Naive B cell (primary cell): ENCODE data around the gene LLGL1. TPM values are rescaled to one million over a fixed set of nuclear protein-coding genes. Genes with fewer than 3 reads are reported as not detected.

Experiments used
- ATAC-seq, 2 donors: fragments of 150-1000 bp; cut with Tn5 transposase; 2 replicates each; pipeline ENCODE4 v1.10.0; 2021; ENCODE audit warnings: low read depth in 2 of 2, mild to moderate bottlenecking in 2 of 2, moderate library complexity in 2 of 2
- DNase-seq: peaks from one replicate; pipeline ENCODE4 v3.0.0; 2022
- H3K27ac Mint-ChIP-seq, 6 donors: one replicate each; pipeline ENCODE4 v1.8.0; 2020 to 2022; ENCODE audit warnings: mild to moderate bottlenecking in 6 of 6, mixed read lengths in 6 of 6, moderate library complexity in 5 of 6, inconsistent platforms in 2 of 6
- H3K27me3 Mint-ChIP-seq, 3 donors: one replicate each; pipeline ENCODE4 v1.8.0; 2021 to 2022; ENCODE audit warnings: mixed read lengths in 3 of 3, mild to moderate bottlenecking in 1 of 3
- H3K36me3 Mint-ChIP-seq, 2 donors: one replicate each; pipeline ENCODE4 v1.8.0; 2020 to 2022; ENCODE audit warnings: mixed read lengths in 2 of 2, inconsistent platforms in 1 of 2, mild to moderate bottlenecking in 1 of 2
- H3K4me1 Mint-ChIP-seq, 3 donors: one replicate each; pipeline ENCODE4 v1.8.0; 2020 to 2022; ENCODE audit warnings: mixed read lengths in 3 of 3, inconsistent platforms in 1 of 3, mild to moderate bottlenecking in 1 of 3, moderate library complexity in 1 of 3
- H3K4me3 Mint-ChIP-seq, 8 donors: one replicate each; pipeline ENCODE4 v1.8.0; 2020 to 2022; ENCODE audit warnings: mild to moderate bottlenecking in 8 of 8, mixed read lengths in 8 of 8, moderate library complexity in 8 of 8, inconsistent platforms in 2 of 8
- H3K9me3 Mint-ChIP-seq, 7 donors: one replicate each; pipeline ENCODE4 v1.8.0; 2020 to 2022; ENCODE audit warnings: mixed read lengths in 7 of 7, mild to moderate bottlenecking in 5 of 7, inconsistent platforms in 2 of 7, moderate library complexity in 1 of 7
- polyA plus RNA-seq, 6 donors: library from polyadenylated mRNA; unstranded; fragments of 300-500 nt; fragmentation: Illumina TruSeq; gene quantifications; one replicate each; pipeline ENCODE4 v1.2.3, GENCODE V29; 2021; ENCODE audit warnings: low read depth in 6 of 6

Gene LLGL1
- polyA plus RNA-seq, 6 donors from 2014 or later = 0.38 to 1.4 (median 0.86) TPM; not detected in 1

GRCh38 chr17:18261659-18262058 lies 36.2 kb downstream of the LLGL1 start:
- peaks cover 31 to 40% (median 38%) of the 10 kb centered on the region in 3 donors for H3K4me1 Mint-ChIP-seq
- H3K27ac Mint-ChIP-seq = peak overlapping the region in 3 of 6 donors; percentile 76 to 82 (median 80)
- no peak for ATAC-seq

DNA sequence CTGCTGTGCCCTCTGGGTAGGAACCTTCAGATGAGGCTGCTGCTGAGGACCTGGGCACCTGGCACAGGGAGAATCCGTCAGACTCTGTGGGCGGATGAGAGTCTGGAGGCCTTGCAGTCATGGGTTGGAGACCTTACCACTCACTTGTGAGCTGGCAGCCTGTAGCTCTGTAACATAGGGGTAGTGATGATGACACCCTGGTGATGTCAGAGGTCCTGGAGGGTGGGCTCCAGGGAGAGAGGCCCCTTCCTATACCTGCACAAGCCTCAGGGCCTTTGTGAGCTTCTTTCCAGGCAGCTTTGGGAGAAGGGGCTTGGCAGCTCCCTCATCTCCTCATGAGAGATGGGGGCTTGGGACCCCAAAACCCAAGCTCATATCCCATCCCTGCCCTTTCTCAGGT lies 36.7 kb downstream of the LLGL1 start:
- peak overlapping the region in 6 of 8 donors; percentile 75 to 93 (median 86) for H3K4me3 Mint-ChIP-seq
- no peaks in the 10 kb centered on the region for H3K27me3 Mint-ChIP-seq
- DNase-seq (no peak), ATAC-seq (no peak)
- H3K4me1 Mint-ChIP-seq = peaks cover 28 to 36% (median 35%) of the 10 kb centered on the region in 3 donors
- no peaks in the 10 kb centered on the region for H3K36me3 Mint-ChIP-seq
- peak overlapping the region in 2 of 6 donors; percentile 52 to 76 for H3K27ac Mint-ChIP-seq
- no peaks in the 10 kb centered on the region for H3K9me3 Mint-ChIP-seq

More at GRCh38 chr17:18261659-18262058, 36.2 kb downstream of the LLGL1 start:
- H3K4me3 Mint-ChIP-seq = peak overlapping the region; percentile 75 to 93 (median 86)
- H3K27me3 Mint-ChIP-seq = no peaks in the 10 kb centered on the region
- no peak for DNase-seq
- H3K36me3 Mint-ChIP-seq = no peaks in the 10 kb centered on the region
- H3K9me3 Mint-ChIP-seq = no peaks in the 10 kb centered on the region

DNA sequence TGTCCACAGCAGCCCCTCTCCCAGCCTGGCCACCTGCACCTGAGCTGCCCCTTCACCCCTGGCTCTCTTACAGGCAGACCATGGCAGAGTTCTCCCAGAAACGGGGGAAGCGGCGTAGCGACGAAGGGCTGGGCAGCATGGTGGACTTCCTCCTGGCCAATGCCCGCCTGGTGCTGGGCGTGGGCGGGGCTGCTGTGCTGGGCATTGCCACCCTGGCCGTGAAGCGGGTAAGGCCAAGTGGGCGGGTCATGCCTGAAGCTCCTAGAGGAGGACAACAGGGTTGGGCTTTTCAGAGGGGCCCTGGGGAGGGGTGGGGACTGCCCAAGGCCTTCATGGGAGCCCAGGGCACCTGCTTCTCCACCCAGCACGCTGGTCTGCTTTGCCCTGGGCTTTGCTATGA lies 37.2 kb downstream of the LLGL1 start:
- ATAC-seq (no peak), DNase-seq (no peak)
- H3K4me3 Mint-ChIP-seq = peak overlapping the region in 4 of 8 donors; percentile 47 to 93 (median 84)
- H3K9me3 Mint-ChIP-seq = no peaks in the 10 kb centered on the region
- H3K27me3 Mint-ChIP-seq = no peaks in the 10 kb centered on the region
- H3K4me1 Mint-ChIP-seq = peaks cover 25 to 31% (median 30%) of the 10 kb centered on the region in 3 donors
- no peaks in the 10 kb centered on the region for H3K36me3 Mint-ChIP-seq
- no peak overlapping the region for H3K27ac Mint-ChIP-seq

DNA sequence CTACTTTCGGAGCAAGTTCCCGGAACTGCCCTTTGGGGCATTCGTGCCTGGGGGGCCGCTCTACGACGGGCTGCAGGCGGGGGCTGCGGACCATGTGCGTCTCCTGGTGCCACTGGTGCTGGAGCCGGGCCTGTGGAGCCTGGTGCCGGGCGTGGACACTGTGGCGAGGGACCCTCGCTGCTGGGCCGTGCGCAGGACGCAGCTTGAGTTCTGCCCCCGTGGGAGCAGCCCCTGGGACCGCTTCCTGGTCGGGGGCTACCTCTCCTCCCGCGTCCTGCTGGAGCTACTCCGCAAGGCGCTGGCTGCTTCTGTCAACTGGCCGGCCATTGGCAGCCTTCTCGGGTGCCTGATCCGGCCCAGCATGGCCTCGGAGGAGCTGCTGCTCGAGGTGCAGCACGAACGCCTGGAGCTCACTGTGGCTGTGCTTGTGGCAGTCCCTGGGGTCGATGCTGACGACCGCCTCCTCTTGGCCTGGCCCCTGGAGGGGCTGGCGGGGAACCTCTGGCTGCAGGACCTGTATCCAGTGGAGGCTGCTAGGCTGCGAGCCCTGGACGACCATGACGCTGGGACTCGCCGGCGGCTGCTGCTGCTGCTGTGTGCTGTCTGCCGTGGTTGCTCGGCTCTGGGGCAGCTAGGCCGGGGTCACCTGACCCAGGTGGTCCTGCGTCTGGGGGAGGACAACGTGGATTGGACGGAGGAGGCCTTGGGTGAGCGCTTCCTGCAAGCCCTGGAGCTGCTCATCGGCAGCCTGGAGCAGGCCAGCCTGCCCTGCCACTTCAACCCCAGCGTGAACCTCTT lies 38.6 kb downstream of the LLGL1 start:
- no peak for DNase-seq
- H3K27ac Mint-ChIP-seq = no peak overlapping the region
- ATAC-seq = no peak
- H3K4me1 Mint-ChIP-seq = peaks cover 21 to 26% (median 24%) of the 10 kb centered on the region in 3 donors
- H3K4me3 Mint-ChIP-seq = no peak overlapping the region
- H3K27me3 Mint-ChIP-seq = no peaks in the 10 kb centered on the region
- no peaks in the 10 kb centered on the region for H3K36me3 Mint-ChIP-seq
- no peaks in the 10 kb centered on the region for H3K9me3 Mint-ChIP-seq

GRCh38 chr17:18267366-18267765 lies 41.9 kb downstream of the LLGL1 start:
- Mint-ChIP-seq H3K9me3 (no peaks in the 10 kb centered on the region), H3K4me1 (peaks cover 3 to 7% (median 3%) of the 10 kb centered on the region in 3 donors), H3K4me3 (no peak overlapping the region), H3K27ac (no peak overlapping the region), H3K36me3 (no peaks in the 10 kb centered on the region), H3K27me3 (no peaks in the 10 kb centered on the region)
- ATAC-seq = no peak
- DNase-seq = no peak

GRCh38 chr17:18267927-18268711 lies 42.7 kb downstream of the LLGL1 start:
- no peaks in the 10 kb centered on the region for H3K36me3 Mint-ChIP-seq
- ATAC-seq (no peak), DNase-seq (no peak)
- no peak overlapping the region for H3K27ac Mint-ChIP-seq
- no peaks in the 10 kb centered on the region for H3K9me3 Mint-ChIP-seq
- H3K4me1 Mint-ChIP-seq = peaks cover 0 to 3% (median 3%) of the 10 kb centered on the region in 3 donors
- H3K27me3 Mint-ChIP-seq = no peaks in the 10 kb centered on the region
- no peak overlapping the region for H3K4me3 Mint-ChIP-seq

DNA sequence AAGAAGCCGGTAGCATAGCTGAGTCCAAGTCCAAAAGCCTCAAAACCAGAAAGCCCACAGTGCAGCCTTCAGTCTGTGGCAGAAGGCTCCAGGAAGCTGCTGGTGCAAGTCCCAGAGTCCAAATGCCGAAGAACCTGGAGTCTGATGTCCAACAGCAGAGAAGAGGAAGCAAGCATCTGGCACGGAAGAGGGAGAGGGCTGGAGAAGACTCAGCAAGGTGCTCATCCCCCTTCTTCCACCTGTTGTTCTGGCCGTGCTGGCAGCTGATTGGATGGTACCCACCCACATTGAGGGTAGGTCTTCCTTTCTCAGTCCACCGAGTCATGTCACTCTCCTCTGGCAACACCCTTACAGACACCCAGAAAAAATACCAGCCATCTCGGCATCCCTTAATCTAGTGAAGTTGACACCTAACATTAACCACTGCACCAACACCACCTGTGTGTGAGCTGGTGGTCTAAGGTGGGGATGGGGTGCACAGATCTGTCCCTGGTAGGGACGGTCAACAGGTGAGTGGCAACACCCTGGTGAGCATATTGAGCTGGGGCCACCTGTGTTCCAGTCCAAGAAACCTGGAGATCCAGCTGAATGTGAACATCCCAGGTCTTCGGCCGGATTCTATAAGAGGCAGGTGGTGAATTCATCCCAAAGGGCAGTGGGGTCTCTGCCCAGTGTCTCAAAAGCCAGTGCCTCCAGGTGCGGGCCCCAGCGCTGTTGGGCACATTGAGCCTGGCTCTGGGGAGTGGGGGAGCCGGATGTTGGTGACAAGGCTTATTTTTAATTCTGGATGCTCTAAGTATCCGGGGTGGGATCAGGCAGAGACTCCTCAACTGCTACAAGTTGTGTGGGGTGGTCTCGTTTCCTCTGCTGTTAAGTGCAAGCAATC lies 44.9 kb downstream of the LLGL1 start:
- Mint-ChIP-seq H3K36me3 (no peaks in the 10 kb centered on the region), H3K27me3 (no peaks in the 10 kb centered on the region), H3K4me3 (no peak overlapping the region)

DNA sequence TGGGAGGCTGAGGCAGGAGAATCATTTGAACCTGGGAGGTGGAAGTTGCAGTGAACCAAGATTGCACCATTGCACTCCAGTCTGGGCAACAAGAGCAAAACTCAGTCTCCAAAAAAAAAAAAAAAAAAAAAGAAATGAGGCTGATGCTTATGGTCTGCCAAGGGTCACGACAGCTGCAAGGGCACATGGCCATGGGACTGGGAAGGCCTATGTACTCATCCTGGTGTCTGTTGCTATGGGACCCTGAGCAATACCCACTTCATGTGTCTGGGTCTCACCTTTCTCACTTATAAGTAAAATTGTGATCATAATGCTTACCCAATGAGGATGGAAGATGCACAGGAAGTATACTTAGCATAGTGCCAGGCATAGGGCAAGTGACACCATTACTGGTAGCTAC lies 51.6 kb downstream of the LLGL1 start:
- H3K27me3 Mint-ChIP-seq = no peaks in the 10 kb centered on the region
- no peaks in the 10 kb centered on the region for H3K9me3 Mint-ChIP-seq
- ATAC-seq (no peak), DNase-seq (no peak)
- H3K4me3 Mint-ChIP-seq = no peak overlapping the region
- no peak overlapping the region for H3K27ac Mint-ChIP-seq
- no peaks in the 10 kb centered on the region for H3K4me1 Mint-ChIP-seq
- H3K36me3 Mint-ChIP-seq = peaks cover 0 to 4% of the 10 kb centered on the region in 2 donors

More for the DNA sequence above, 44.9 kb downstream of the LLGL1 start:
- Mint-ChIP-seq H3K4me1 (no peaks in the 10 kb centered on the region), H3K9me3 (no peaks in the 10 kb centered on the region), H3K27ac (peak overlapping the region in 1 of 6 donors; percentile 69)
- DNase-seq = no peak
- ATAC-seq = no peak

- H3K4me1 Mint-ChIP-seq = no peaks in the 10 kb centered on the region
- peaks cover 6% of the 10 kb centered on the region in 2 donors for H3K36me3 Mint-ChIP-seq
- H3K4me3 Mint-ChIP-seq = no peak overlapping the region
- H3K9me3 Mint-ChIP-seq = no peaks in the 10 kb centered on the region
- H3K27ac Mint-ChIP-seq = no peak overlapping the region
- no peak for DNase-seq
- no peaks in the 10 kb centered on the region for H3K27me3 Mint-ChIP-seq
- ATAC-seq = no peak
Measured at GRCh38 chr17:18278867-18279266, 53.4 kb downstream of the LLGL1 start.

DNA sequence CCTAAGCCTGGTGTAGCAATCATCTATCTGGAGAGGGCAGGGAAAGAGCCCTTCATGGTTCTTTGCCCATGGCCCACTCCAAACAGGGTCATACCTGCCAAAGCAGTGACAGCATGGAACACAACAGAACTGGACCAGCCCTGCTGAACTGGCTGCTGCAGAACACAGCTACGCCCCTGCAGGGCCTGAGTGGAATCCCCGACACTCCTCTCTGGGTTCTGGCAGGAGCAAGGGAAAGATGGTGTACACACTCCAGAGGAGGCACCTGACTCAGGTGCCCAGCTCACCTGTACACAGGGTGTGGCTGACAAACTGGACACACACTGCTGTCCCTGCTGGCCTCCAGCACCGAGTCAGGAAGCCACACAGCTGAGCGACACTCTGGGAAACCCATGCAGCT lies 54.8 kb downstream of the LLGL1 start:
- ATAC-seq (no peak), DNase-seq (no peak)
- Mint-ChIP-seq H3K27ac (no peak overlapping the region), H3K4me1 (no peaks in the 10 kb centered on the region), H3K36me3 (peaks cover 6 to 14% of the 10 kb centered on the region in 2 donors), H3K4me3 (no peak overlapping the region), H3K27me3 (no peaks in the 10 kb centered on the region), H3K9me3 (no peaks in the 10 kb centered on the region)

DNA sequence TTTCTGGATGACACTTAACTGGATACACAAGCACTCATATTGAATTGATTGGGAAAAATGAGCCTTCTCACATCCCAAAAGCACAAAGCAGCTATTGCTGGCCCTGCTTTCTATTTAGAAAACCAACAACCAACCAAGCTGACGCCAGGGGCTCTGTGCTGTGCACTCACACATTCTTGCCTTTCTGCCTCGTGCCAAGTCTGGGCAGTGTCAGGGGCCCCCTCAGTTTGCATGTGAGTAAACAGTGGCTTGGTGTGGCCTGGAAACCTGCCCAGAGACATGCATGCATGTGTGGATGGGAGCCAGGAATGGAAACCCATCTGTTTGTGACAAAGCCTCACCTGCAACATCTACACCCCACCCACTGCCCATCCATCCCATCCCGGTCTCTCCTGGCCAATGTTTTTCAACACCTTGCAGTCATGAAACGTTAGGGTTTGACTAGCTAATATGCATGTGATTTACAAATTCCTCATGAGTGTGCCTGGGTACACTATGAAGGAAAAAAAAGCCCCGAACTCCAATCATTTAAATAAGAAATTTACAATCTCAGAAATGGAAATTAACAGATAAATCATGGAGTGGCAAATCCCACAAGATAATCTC lies 55.4 kb downstream of the LLGL1 start:
- peaks cover 6 to 19% of the 10 kb centered on the region in 2 donors for H3K36me3 Mint-ChIP-seq

GRCh38 chr17:18281788-18282187 lies 56.4 kb downstream of the LLGL1 start:
- Mint-ChIP-seq H3K4me1 (no peaks in the 10 kb centered on the region), H3K9me3 (no peaks in the 10 kb centered on the region), H3K36me3 (peaks cover 6 to 19% of the 10 kb centered on the region in 2 donors), H3K27ac (no peak overlapping the region), H3K27me3 (no peaks in the 10 kb centered on the region), H3K4me3 (peak overlapping the region in 1 of 8 donors; percentile 41)
- DNase-seq = no peak
- ATAC-seq = no peak

More for the DNA sequence above, 55.4 kb downstream of the LLGL1 start:
- Mint-ChIP-seq H3K27ac (no peak overlapping the region), H3K27me3 (no peaks in the 10 kb centered on the region), H3K9me3 (no peaks in the 10 kb centered on the region), H3K4me3 (peak overlapping the region in 1 of 8 donors; percentile 41), H3K4me1 (no peaks in the 10 kb centered on the region)
- no peak for DNase-seq
- no peak for ATAC-seq

GRCh38 chr17:18285296-18285695 lies 59.9 kb downstream of the LLGL1 start:
- Mint-ChIP-seq H3K4me3 (peak overlapping the region in 1 of 8 donors; percentile 29), H3K27me3 (no peaks in the 10 kb centered on the region), H3K4me1 (no peaks in the 10 kb centered on the region), H3K27ac (no peak overlapping the region), H3K36me3 (peaks cover 14 to 22% of the 10 kb centered on the region in 2 donors), H3K9me3 (no peaks in the 10 kb centered on the region)
- ATAC-seq (no peak), DNase-seq (no peak)
